GM12878 (cell line): ENCODE measurements around the gene ARHGEF37. TPM values are rescaled to one million over a fixed set of nuclear protein-coding genes. Genes with fewer than 3 reads are reported as not detected.

Source experiments
- CBX5 ChIP-seq: sonication (generic); IDR thresholded peaks from 2 replicates; pipeline ENCODE4 v1.6.1; 2016; ENCODE audit warnings: low read depth, moderate library complexity, mild to moderate bottlenecking, inconsistent platforms
- CREB1 ChIP-seq: IDR thresholded peaks from 2 replicates; pipeline ENCODE4 v1.6.1; 2012; ENCODE audit warnings: low read depth, mild to moderate bottlenecking, inconsistent platforms
- CTCF ChIP-seq, 3 experiments: IDR thresholded peaks in 2 of 3; conservative IDR thresholded peaks in 1 of 3; 2 replicates each; pipeline ENCODE4 v1.5.1; 2011; ENCODE audit warnings: low read depth in 3 of 3, low read length in 3 of 3, mild to moderate bottlenecking in 3 of 3, control low read depth in 2 of 3, moderate library complexity in 2 of 3, inconsistent platforms in 1 of 3, mixed read lengths in 1 of 3; ENCODE audit not compliant: control insufficient read depth in 2 of 3, insufficient read depth in 1 of 3; ENCODE audit errors: extremely low read depth in 1 of 3
- HDAC6 ChIP-seq: fragments of 200-600 bp; sonication (generic); IDR thresholded peaks from one replicate; pipeline ENCODE4 v1.8.0; 2017; ENCODE audit warnings: antibody characterized with exemption; ENCODE audit not compliant: unreplicated experiment
- IRF3 ChIP-seq: fragments of 450-650 bp; IDR thresholded peaks from 2 replicates; pipeline ENCODE4 v1.6.1; 2014; ENCODE audit warnings: mild to moderate bottlenecking
- NR2C1 ChIP-seq: fragments of 450-650 bp; IDR thresholded peaks from 2 replicates; pipeline ENCODE4 v1.6.1; 2017; ENCODE audit warnings: antibody characterized with exemption, mild to moderate bottlenecking, moderate library complexity
- RBBP5 ChIP-seq: fragments of 200-600 bp; sonication (generic); conservative IDR thresholded peaks from 2 replicates; pipeline ENCODE4 v1.6.1; 2016
- STAT3 ChIP-seq: IDR thresholded peaks from 2 replicates; pipeline ENCODE4 v1.6.1; 2011; ENCODE audit warnings: low read depth, low read length, improper control_type of control experiment
- TCF7 ChIP-seq: IDR thresholded peaks from 2 replicates; pipeline ENCODE4 v1.6.1; 2014; ENCODE audit warnings: antibody characterized with exemption, borderline replicate concordance
- YBX1 ChIP-seq: fragments of 450-650 bp; IDR thresholded peaks from 2 replicates; pipeline ENCODE4 v1.6.1; 2016; ENCODE audit warnings: antibody characterized with exemption
- YY1 ChIP-seq: IDR thresholded peaks from 2 replicates; pipeline ENCODE4 v1.6.1; 2011; ENCODE audit warnings: low read depth, mild to moderate bottlenecking, low read length
- polyA plus RNA-seq, 11 experiments: library from polyadenylated mRNA; depleted of rRNA in 4 of 11; unstranded in 6 of 11; stranded (reverse) in 5 of 11; fragments of >200 nt; fragmentation: Nextera tagmentation in 4 of 11; fragmentation: Illumina TruSeq in 1 of 11; extraction: Ambion mirVana in 4 of 11; extraction: Trizol in 1 of 11; gene quantifications; 1 replicate in 1 of 11; 2 replicates in 10 of 11; pipeline versions ENCODE4 v1.2.1 to v1.2.3, GENCODE V29; 2011 to 2016; ENCODE audit warnings: inconsistent platforms in 2 of 11, missing spikeins in 2 of 11, low read depth in 1 of 11
- total RNA-seq, 4 experiments: library from RNA; depleted of rRNA in 3 of 4; stranded (reverse); fragments of >200 nt in 3 of 4; fragmentation: Illumina TruSeq in 1 of 4; extraction: Trizol in 1 of 4; gene quantifications; 2 replicates each; pipeline versions ENCODE4 v1.2.1 to v1.2.3, GENCODE V29; 2013 to 2021
- TF ChIP-seq, protein P1 (sequence below): fragments of 450-650 bp; formaldehyde crosslinking; IDR thresholded peaks from 2 replicates; pipeline ENCODE4 v1.4.0; 2022; ENCODE audit warnings: mild to moderate bottlenecking, moderate library complexity
- TF ChIP-seq, protein P2 (sequence below): IDR thresholded peaks from 2 replicates; pipeline ENCODE4 v1.6.1; 2012; ENCODE audit warnings: mild to moderate bottlenecking, low read depth, low read length
- TF ChIP-seq, protein P3 (sequence below): IDR thresholded peaks from 2 replicates; pipeline ENCODE4 v1.6.1; 2012; ENCODE audit warnings: low read depth, low read length, improper control_type of control experiment
- TF ChIP-seq, protein P4 (sequence below): IDR thresholded peaks from 2 replicates; pipeline ENCODE4 v1.6.1; 2011; ENCODE audit warnings: mild to moderate bottlenecking, low read depth, low read length, moderate library complexity; ENCODE audit not compliant: insufficient replicate concordance

ARHGEF37 gene
- total and polyA plus RNA-seq, 10 of the 15 experiments (the other 5 are each of a cell fraction or from before 2014, with no cell fraction given): 0.16 to 1.1 (median 0.63) TPM

DNA sequence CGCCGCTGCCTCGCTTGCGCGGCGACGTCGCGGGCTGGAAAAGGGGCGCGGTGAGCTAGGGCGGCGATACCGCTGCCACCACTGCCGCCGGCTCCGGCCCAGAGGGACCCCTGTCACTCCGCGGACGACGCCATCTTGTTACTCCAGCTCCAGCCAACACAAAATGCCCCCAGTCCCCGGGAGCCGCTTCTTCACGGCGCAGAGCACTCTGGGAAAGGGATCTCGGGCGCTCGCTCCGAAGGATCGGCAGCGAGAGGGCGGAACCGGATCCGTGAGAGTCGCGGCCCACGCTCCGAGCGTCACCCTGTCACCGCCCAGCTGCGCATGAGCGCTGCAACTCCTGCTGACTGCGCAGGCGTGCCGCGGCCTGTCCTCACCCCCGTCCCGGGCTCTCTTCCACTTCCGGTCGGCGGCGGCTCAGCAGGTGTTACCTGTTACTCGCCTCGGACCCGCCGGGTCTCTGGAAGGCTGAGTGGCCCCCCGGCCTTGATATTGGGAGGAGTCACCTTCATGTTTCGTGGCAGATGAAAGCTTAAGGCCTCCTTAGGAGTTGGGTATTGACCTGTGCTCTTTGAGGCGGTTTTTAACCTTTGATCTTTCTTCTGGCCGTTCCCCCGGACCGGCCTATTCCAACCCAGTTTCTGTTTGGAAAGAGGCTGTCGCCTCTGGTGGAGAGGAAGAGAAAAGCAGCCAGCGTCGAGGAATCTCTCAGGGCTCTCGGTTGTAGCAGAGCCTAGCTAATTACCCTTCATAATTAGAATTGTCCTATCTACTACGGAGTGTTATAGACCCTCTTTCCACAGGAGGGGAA lies 29.9 kb upstream of the ARHGEF37 start, which contains the start of gene CSNK1A1 (continued):
- no peak for TF ChIP-seq RBBP5
- TF ChIP-seq NR2C1: peak; percentile 86
- TF ChIP-seq IRF3: no peak
- peak; percentile 58 to 77 (median 69) for TF ChIP-seq CTCF (IDR thresholded peaks at IDR 0.05 in 2 of 3, conservative IDR thresholded peaks at IDR 0.05 in 1 of 3; ENCODE audit: control insufficient read depth in 2 of 3, extremely low read depth in 1 of 3, insufficient read depth in 1 of 3, low read depth in 3 of 3, low read length in 3 of 3)
- no peak for TF ChIP-seq STAT3
- TF ChIP-seq, protein P1, sequence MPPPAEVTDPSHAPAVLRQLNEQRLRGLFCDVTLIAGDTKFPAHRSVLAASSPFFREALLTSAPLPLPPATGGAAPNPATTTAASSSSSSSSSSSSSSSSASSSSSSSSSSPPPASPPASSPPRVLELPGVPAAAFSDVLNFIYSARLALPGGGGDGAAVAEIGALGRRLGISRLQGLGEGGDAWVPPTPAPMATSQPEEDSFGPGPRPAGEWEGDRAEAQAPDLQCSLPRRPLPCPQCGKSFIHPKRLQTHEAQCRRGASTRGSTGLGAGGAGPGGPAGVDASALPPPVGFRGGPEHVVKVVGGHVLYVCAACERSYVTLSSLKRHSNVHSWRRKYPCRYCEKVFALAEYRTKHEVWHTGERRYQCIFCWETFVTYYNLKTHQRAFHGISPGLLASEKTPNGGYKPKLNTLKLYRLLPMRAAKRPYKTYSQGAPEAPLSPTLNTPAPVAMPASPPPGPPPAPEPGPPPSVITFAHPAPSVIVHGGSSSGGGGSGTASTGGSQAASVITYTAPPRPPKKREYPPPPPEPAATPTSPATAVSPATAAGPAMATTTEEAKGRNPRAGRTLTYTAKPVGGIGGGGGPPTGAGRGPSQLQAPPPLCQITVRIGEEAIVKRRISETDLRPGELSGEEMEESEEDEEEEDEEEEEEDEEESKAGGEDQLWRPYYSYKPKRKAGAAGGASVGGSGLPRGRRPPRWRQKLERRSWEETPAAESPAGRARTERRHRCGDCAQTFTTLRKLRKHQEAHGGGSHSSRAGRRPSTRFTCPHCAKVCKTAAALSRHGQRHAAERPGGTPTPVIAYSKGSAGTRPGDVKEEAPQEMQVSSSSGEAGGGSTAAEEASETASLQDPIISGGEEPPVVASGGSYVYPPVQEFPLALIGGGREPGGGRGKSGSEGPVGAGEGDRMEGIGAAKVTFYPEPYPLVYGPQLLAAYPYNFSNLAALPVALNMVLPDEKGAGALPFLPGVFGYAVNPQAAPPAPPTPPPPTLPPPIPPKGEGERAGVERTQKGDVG (CRISPR knock-in tag): no peak
- TF ChIP-seq, protein P2, sequence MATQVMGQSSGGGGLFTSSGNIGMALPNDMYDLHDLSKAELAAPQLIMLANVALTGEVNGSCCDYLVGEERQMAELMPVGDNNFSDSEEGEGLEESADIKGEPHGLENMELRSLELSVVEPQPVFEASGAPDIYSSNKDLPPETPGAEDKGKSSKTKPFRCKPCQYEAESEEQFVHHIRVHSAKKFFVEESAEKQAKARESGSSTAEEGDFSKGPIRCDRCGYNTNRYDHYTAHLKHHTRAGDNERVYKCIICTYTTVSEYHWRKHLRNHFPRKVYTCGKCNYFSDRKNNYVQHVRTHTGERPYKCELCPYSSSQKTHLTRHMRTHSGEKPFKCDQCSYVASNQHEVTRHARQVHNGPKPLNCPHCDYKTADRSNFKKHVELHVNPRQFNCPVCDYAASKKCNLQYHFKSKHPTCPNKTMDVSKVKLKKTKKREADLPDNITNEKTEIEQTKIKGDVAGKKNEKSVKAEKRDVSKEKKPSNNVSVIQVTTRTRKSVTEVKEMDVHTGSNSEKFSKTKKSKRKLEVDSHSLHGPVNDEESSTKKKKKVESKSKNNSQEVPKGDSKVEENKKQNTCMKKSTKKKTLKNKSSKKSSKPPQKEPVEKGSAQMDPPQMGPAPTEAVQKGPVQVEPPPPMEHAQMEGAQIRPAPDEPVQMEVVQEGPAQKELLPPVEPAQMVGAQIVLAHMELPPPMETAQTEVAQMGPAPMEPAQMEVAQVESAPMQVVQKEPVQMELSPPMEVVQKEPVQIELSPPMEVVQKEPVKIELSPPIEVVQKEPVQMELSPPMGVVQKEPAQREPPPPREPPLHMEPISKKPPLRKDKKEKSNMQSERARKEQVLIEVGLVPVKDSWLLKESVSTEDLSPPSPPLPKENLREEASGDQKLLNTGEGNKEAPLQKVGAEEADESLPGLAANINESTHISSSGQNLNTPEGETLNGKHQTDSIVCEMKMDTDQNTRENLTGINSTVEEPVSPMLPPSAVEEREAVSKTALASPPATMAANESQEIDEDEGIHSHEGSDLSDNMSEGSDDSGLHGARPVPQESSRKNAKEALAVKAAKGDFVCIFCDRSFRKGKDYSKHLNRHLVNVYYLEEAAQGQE: no peak
- peak; percentile 75 for TF ChIP-seq CREB1
- peak; percentile 98 for TF ChIP-seq YY1
- TF ChIP-seq TCF7: peak; percentile 87
- TF ChIP-seq HDAC6: no peak
- TF ChIP-seq, protein P3, sequence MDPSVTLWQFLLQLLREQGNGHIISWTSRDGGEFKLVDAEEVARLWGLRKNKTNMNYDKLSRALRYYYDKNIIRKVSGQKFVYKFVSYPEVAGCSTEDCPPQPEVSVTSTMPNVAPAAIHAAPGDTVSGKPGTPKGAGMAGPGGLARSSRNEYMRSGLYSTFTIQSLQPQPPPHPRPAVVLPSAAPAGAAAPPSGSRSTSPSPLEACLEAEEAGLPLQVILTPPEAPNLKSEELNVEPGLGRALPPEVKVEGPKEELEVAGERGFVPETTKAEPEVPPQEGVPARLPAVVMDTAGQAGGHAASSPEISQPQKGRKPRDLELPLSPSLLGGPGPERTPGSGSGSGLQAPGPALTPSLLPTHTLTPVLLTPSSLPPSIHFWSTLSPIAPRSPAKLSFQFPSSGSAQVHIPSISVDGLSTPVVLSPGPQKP: peak; percentile 98
- TF ChIP-seq CBX5: 0 out of 2 replicates have a peak, but pooled peaks have one; percentile 51
- TF ChIP-seq, protein P4, sequence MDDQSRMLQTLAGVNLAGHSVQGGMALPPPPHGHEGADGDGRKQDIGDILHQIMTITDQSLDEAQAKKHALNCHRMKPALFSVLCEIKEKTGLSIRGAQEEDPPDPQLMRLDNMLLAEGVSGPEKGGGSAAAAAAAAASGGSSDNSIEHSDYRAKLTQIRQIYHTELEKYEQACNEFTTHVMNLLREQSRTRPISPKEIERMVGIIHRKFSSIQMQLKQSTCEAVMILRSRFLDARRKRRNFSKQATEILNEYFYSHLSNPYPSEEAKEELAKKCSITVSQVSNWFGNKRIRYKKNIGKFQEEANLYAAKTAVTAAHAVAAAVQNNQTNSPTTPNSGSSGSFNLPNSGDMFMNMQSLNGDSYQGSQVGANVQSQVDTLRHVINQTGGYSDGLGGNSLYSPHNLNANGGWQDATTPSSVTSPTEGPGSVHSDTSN: peak; percentile 73
- no peak for TF ChIP-seq YBX1
